Activated CD4-positive, alpha-beta T cell treated with anti-CD3 and anti-CD28 coated beads, Interleukin-2, amount 10 ng/mL, durations not matched to agents 7 days and 5 days (primary cell): Measurements from ENCODE around the gene NACA2. TPM values are rescaled to one million over a fixed set of nuclear protein-coding genes. Genes with fewer than 3 reads are reported as not detected.
"Not testable (repeated sequence)": the region's sequence is repeated elsewhere in the genome, so short reads cannot be mapped to it uniquely, and the experiment has no call there.

Experiments used
- CTCF ChIA-PET: fragments of 350-600 bp; sonication (Branson Sonifier 250); formaldehyde crosslinking; loops from one replicate; lab custom pipeline; 2021; ENCODE audit warnings: antibody characterized with exemption; lab: Charles Lee
- POLR2A ChIA-PET: fragments of 350-600 bp; sonication (Branson Sonifier 250); formaldehyde crosslinking; loops from one replicate; lab custom pipeline; 2021; ENCODE audit warnings: antibody characterized with exemption; lab: Charles Lee
- DNase-seq: peaks from one replicate; pipeline ENCODE4 v3.0.0-alpha.2; 2020
- H3K27ac Mint-ChIP-seq: one replicate; pipeline ENCODE4 v1.8.0; 2021; ENCODE audit warnings: mild to moderate bottlenecking, moderate library complexity, mixed read lengths
- H3K27me3 Mint-ChIP-seq: one replicate; pipeline ENCODE4 v1.8.0; 2021; ENCODE audit warnings: mixed read lengths
- H3K36me3 Mint-ChIP-seq: one replicate; pipeline ENCODE4 v1.8.0; 2021; ENCODE audit warnings: low read depth, mixed read lengths
- H3K4me1 Mint-ChIP-seq: one replicate; pipeline ENCODE4 v1.8.0; 2021; ENCODE audit warnings: mixed read lengths
- H3K4me3 Mint-ChIP-seq: one replicate; pipeline ENCODE4 v1.8.0; 2021; ENCODE audit warnings: mild to moderate bottlenecking, moderate library complexity, mixed read lengths
- H3K9me3 Mint-ChIP-seq: one replicate; pipeline ENCODE4 v1.8.0; 2021; ENCODE audit warnings: mixed read lengths
- total RNA-seq, 2 experiments: library from RNA; stranded (reverse); gene quantifications; one replicate each; pipeline ENCODE4 v1.2.3, GENCODE V29; 2021

NACA2 gene
- total RNA-seq, 2 experiments from 2014 or later, result 0.35 TPM; not detected in 1

- Mint-ChIP-seq H3K4me3 (no peak overlapping the region), H3K27me3 (peaks cover 37% of the 10 kb centered on the region), H3K4me1 (no peaks in the 10 kb centered on the region), H3K27ac (no peak overlapping the region), H3K36me3 (no peaks in the 10 kb centered on the region), H3K9me3 (no peaks in the 10 kb centered on the region)
- DNase-seq, result no peak
- ChIA-PET POLR2A (no interaction called here), CTCF (no interaction called here)
Measured at GRCh38 chr17:61554209-61554608, 36.8 kb downstream of the NACA2 start.

GRCh38 chr17:61552560-61552959 is 38.5 kb downstream of the NACA2 start:
- H3K27ac Mint-ChIP-seq, POLR2A ChIA-PET, H3K4me1 Mint-ChIP-seq, H3K9me3 Mint-ChIP-seq, H3K4me3 Mint-ChIP-seq, CTCF ChIA-PET, H3K36me3 Mint-ChIP-seq, DNase-seq: not testable (repeated sequence)
- peaks cover 40% of the 10 kb centered on the region for H3K27me3 Mint-ChIP-seq

GRCh38 chr17:61551255-61551742 is 39.7 kb downstream of the NACA2 start:
- POLR2A ChIA-PET, result no interaction called here
- H3K9me3 Mint-ChIP-seq, result no peaks in the 10 kb centered on the region
- DNase-seq, result no peak

GRCh38 chr17:61547113-61547512 is 43.9 kb downstream of the NACA2 start:
- Mint-ChIP-seq H3K4me1 (no peaks in the 10 kb centered on the region), H3K4me3 (no peak overlapping the region)
- CTCF ChIA-PET, result no interaction called here

More at GRCh38 chr17:61551255-61551742, 39.7 kb downstream of the NACA2 start:
- H3K4me3 Mint-ChIP-seq, result no peak overlapping the region
- H3K4me1 Mint-ChIP-seq, result no peaks in the 10 kb centered on the region
- H3K36me3 Mint-ChIP-seq, result no peaks in the 10 kb centered on the region
- H3K27me3 Mint-ChIP-seq, result peaks cover 40% of the 10 kb centered on the region
- CTCF ChIA-PET, result interaction anchor here (0.6 kb wide), 1 partner anchor 10 kb away, joined by 5 read pairs; no protein-coding TSS in a partner anchor
- H3K27ac Mint-ChIP-seq, result no peak overlapping the region

GRCh38 chr17:61545335-61545938 is 45.6 kb downstream of the NACA2 start:
- no peaks in the 10 kb centered on the region for H3K36me3 Mint-ChIP-seq
- ChIA-PET CTCF (no interaction called here), POLR2A (no interaction called here)
- DNase-seq, result no peak
- H3K9me3 Mint-ChIP-seq, result peaks cover 3% of the 10 kb centered on the region
- no peaks in the 10 kb centered on the region for H3K4me1 Mint-ChIP-seq
- no peak overlapping the region for H3K4me3 Mint-ChIP-seq
- peaks cover 42% of the 10 kb centered on the region for H3K27me3 Mint-ChIP-seq
- H3K27ac Mint-ChIP-seq, result no peak overlapping the region

More at GRCh38 chr17:61547113-61547512, 43.9 kb downstream of the NACA2 start:
- Mint-ChIP-seq H3K9me3 (no peaks in the 10 kb centered on the region), H3K27me3 (peaks cover 40% of the 10 kb centered on the region), H3K27ac (no peak overlapping the region), H3K36me3 (no peaks in the 10 kb centered on the region)
- POLR2A ChIA-PET, result no interaction called here
- no peak for DNase-seq

- Mint-ChIP-seq H3K36me3 (no peaks in the 10 kb centered on the region), H3K27ac (no peak overlapping the region), H3K4me1 (no peaks in the 10 kb centered on the region), H3K9me3 (peaks cover 7% of the 10 kb centered on the region), H3K27me3 (peaks cover 36% of the 10 kb centered on the region), H3K4me3 (no peak overlapping the region)
- ChIA-PET POLR2A (no interaction called here), CTCF (interaction anchor here (1.2 kb wide), 1 partner anchor 10 kb away, joined by 3 read pairs; no protein-coding TSS in a partner anchor)
- no peak for DNase-seq
Measured at GRCh38 chr17:61543786-61544415, 47.1 kb downstream of the NACA2 start.

GRCh38 chr17:61542027-61542426 is 49.0 kb downstream of the NACA2 start:
- peaks cover 7% of the 10 kb centered on the region for H3K9me3 Mint-ChIP-seq
- CTCF ChIA-PET, result no interaction called here
- no peak for DNase-seq
- POLR2A ChIA-PET, result no interaction called here
- no peak overlapping the region for H3K4me3 Mint-ChIP-seq
- H3K36me3 Mint-ChIP-seq, result no peaks in the 10 kb centered on the region
- no peak overlapping the region for H3K27ac Mint-ChIP-seq
- H3K27me3 Mint-ChIP-seq, result peaks cover 28% of the 10 kb centered on the region
- no peaks in the 10 kb centered on the region for H3K4me1 Mint-ChIP-seq

- DNase-seq, result no peak
- POLR2A ChIA-PET, result no interaction called here
- H3K9me3 Mint-ChIP-seq, result peaks cover 7% of the 10 kb centered on the region
- no peak overlapping the region for H3K27ac Mint-ChIP-seq
- H3K36me3 Mint-ChIP-seq, result no peaks in the 10 kb centered on the region
- H3K27me3 Mint-ChIP-seq, result peaks cover 22% of the 10 kb centered on the region
- H3K4me3 Mint-ChIP-seq, result no peak overlapping the region
- peaks cover 3% of the 10 kb centered on the region for H3K4me1 Mint-ChIP-seq
- CTCF ChIA-PET, result no interaction called here
Measured at GRCh38 chr17:61540874-61541273, 50.1 kb downstream of the NACA2 start.

Other genes with a start within 250 kb of the NACA2 start
- not detected for gene TBX2, start 191.4 kb downstream of the NACA2 start, total RNA-seq
- not detected for gene TBX4, start 138.8 kb downstream of the NACA2 start, total RNA-seq